Skeletal muscle tissue (tissue), 4 donors: ENCODE data around the gene LEF1. TPM values are rescaled to one million over a fixed set of nuclear protein-coding genes. Genes with fewer than 3 reads are reported as not detected.

Source experiments
- H3K27ac ChIP-seq: one replicate; pipeline ENCODE4 v1.7.0; 2013; ENCODE audit warnings: mild to moderate bottlenecking, low read depth, low read length, inconsistent platforms
- H3K27me3 ChIP-seq, 3 donors: one replicate each; pipeline ENCODE4 v1.7.0; 2013; ENCODE audit warnings: low read length in 3 of 3; ENCODE audit not compliant: control insufficient read depth in 3 of 3, insufficient read depth in 3 of 3
- H3K36me3 ChIP-seq, 3 donors: one replicate each; pipeline ENCODE4 v1.7.0; 2013; ENCODE audit warnings: low read length in 3 of 3; ENCODE audit not compliant: control insufficient read depth in 3 of 3, insufficient read depth in 3 of 3
- H3K4me1 ChIP-seq, 3 donors: one replicate each; pipeline ENCODE4 v1.7.0; 2013; ENCODE audit warnings: low read length in 3 of 3, mild to moderate bottlenecking in 3 of 3; ENCODE audit not compliant: control insufficient read depth in 3 of 3, insufficient read depth in 3 of 3
- H3K4me3 ChIP-seq, 3 donors: one replicate each; pipeline ENCODE4 v1.7.0; 2013; ENCODE audit warnings: low read length in 3 of 3
- H3K9ac ChIP-seq, 3 donors: one replicate each; pipeline ENCODE4 v1.7.0; 2013; ENCODE audit warnings: low read length in 3 of 3, mild to moderate bottlenecking in 3 of 3, moderate library complexity in 2 of 3, low read depth in 1 of 3
- H3K9me3 ChIP-seq, 3 donors: one replicate each; pipeline ENCODE4 v1.7.0; 2013; ENCODE audit warnings: low read length in 3 of 3; ENCODE audit not compliant: control insufficient read depth in 3 of 3
- total RNA-seq: library from RNA; depleted of rRNA; stranded (reverse); fragments of >200 nt; gene quantifications from one replicate; pipeline ENCODE4 v1.2.3, GENCODE V29; 2014
- donor health status: Osteomylitis.

Gene LEF1
- total RNA-seq, 1 donor from 2014 or later: 4.7 TPM

- no peaks in the 10 kb centered on the region for H3K36me3 ChIP-seq
- no peaks in the 10 kb centered on the region for H3K9me3 ChIP-seq
Measured at GRCh38 chr4:108201774-108202173, 33.0 kb upstream of the LEF1 start.

GRCh38 chr4:108199881-108200280 lies 31.1 kb upstream of the LEF1 start:
- H3K36me3 ChIP-seq: no peaks in the 10 kb centered on the region
- peaks cover 0 to 3% (median 0%) of the 10 kb centered on the region in 3 donors for H3K27me3 ChIP-seq
- H3K27ac ChIP-seq: no peak overlapping the region
- no peak overlapping the region for H3K9ac ChIP-seq
- H3K4me1 ChIP-seq: no peaks in the 10 kb centered on the region
- H3K4me3 ChIP-seq: no peak overlapping the region
- no peaks in the 10 kb centered on the region for H3K9me3 ChIP-seq

More at GRCh38 chr4:108201774-108202173, 33.0 kb upstream of the LEF1 start:
- H3K27ac ChIP-seq: no peak overlapping the region
- H3K27me3 ChIP-seq: peaks cover 0 to 7% (median 0%) of the 10 kb centered on the region in 3 donors
- H3K4me1 ChIP-seq: no peaks in the 10 kb centered on the region
- no peak overlapping the region for H3K4me3 ChIP-seq
- H3K9ac ChIP-seq: no peak overlapping the region

GRCh38 chr4:108193886-108194672 lies 25.3 kb upstream of the LEF1 start:
- Histone ChIP-seq H3K27ac (no peak overlapping the region), H3K36me3 (no peaks in the 10 kb centered on the region), H3K27me3 (no peaks in the 10 kb centered on the region), H3K9me3 (no peaks in the 10 kb centered on the region), H3K4me3 (no peak overlapping the region), H3K4me1 (no peaks in the 10 kb centered on the region), H3K9ac (no peak overlapping the region)

GRCh38 chr4:108192935-108193334 lies 24.2 kb upstream of the LEF1 start:
- Histone ChIP-seq H3K9me3 (no peaks in the 10 kb centered on the region), H3K4me3 (no peak overlapping the region), H3K27me3 (no peaks in the 10 kb centered on the region), H3K27ac (no peak overlapping the region), H3K4me1 (no peaks in the 10 kb centered on the region), H3K36me3 (no peaks in the 10 kb centered on the region), H3K9ac (no peak overlapping the region)

- Histone ChIP-seq H3K4me3 (no peak overlapping the region), H3K36me3 (no peaks in the 10 kb centered on the region), H3K9me3 (no peaks in the 10 kb centered on the region), H3K9ac (no peak overlapping the region), H3K27me3 (no peaks in the 10 kb centered on the region), H3K4me1 (no peaks in the 10 kb centered on the region), H3K27ac (no peak overlapping the region)
Measured at GRCh38 chr4:108192056-108192455, 23.3 kb upstream of the LEF1 start.

- Histone ChIP-seq H3K36me3 (no peaks in the 10 kb centered on the region), H3K27me3 (no peaks in the 10 kb centered on the region), H3K27ac (no peak overlapping the region), H3K4me1 (no peaks in the 10 kb centered on the region), H3K4me3 (no peak overlapping the region), H3K9me3 (no peaks in the 10 kb centered on the region), H3K9ac (no peak overlapping the region)
Measured at GRCh38 chr4:108191269-108191914, 22.7 kb upstream of the LEF1 start.

GRCh38 chr4:108188770-108189169 lies 20.0 kb upstream of the LEF1 start:
- Histone ChIP-seq H3K9ac (no peak overlapping the region), H3K27ac (no peak overlapping the region), H3K27me3 (no peaks in the 10 kb centered on the region), H3K4me3 (no peak overlapping the region), H3K9me3 (no peaks in the 10 kb centered on the region), H3K36me3 (no peaks in the 10 kb centered on the region), H3K4me1 (no peaks in the 10 kb centered on the region)

GRCh38 chr4:108185252-108185651 lies 16.5 kb upstream of the LEF1 start:
- no peak overlapping the region for H3K9ac ChIP-seq
- no peak overlapping the region for H3K27ac ChIP-seq
- H3K27me3 ChIP-seq: no peaks in the 10 kb centered on the region
- no peaks in the 10 kb centered on the region for H3K9me3 ChIP-seq
- no peak overlapping the region for H3K4me3 ChIP-seq
- H3K4me1 ChIP-seq: no peaks in the 10 kb centered on the region
- no peaks in the 10 kb centered on the region for H3K36me3 ChIP-seq

- Histone ChIP-seq H3K4me3 (no peak overlapping the region), H3K27me3 (no peaks in the 10 kb centered on the region), H3K9me3 (no peaks in the 10 kb centered on the region), H3K36me3 (no peaks in the 10 kb centered on the region), H3K27ac (no peak overlapping the region), H3K4me1 (no peaks in the 10 kb centered on the region), H3K9ac (no peak overlapping the region)
Measured at GRCh38 chr4:108184453-108185049, 15.8 kb upstream of the LEF1 start.

- Histone ChIP-seq H3K27me3 (peaks cover 0 to 7% (median 0%) of the 10 kb centered on the region in 3 donors), H3K4me1 (no peaks in the 10 kb centered on the region), H3K36me3 (no peaks in the 10 kb centered on the region), H3K4me3 (no peak overlapping the region), H3K27ac (no peak overlapping the region), H3K9ac (no peak overlapping the region), H3K9me3 (no peaks in the 10 kb centered on the region)
Measured at GRCh38 chr4:108181704-108182103, 13.0 kb upstream of the LEF1 start.
